Activated CD4-positive, alpha-beta memory T cell treated with anti-CD3 and anti-CD28 coated beads, Interleukin-2, amount 10 ng/mL, durations not matched to agents 7 days and 5 days (primary cell): ENCODE results near the gene ASTN2. TPM values are rescaled to one million over a fixed set of nuclear protein-coding genes. Genes with fewer than 3 reads are reported as not detected.

ENCODE experiments used
- CTCF ChIA-PET: fragments of 350-600 bp; sonication (Branson Sonifier 250); formaldehyde crosslinking; loops from one replicate; lab custom pipeline; 2021; ENCODE audit warnings: antibody characterized with exemption, inconsistent platforms; lab: Charles Lee
- POLR2A ChIA-PET: fragments of 350-600 bp; sonication (Branson Sonifier 250); formaldehyde crosslinking; loops from one replicate; lab custom pipeline; 2021; ENCODE audit warnings: antibody characterized with exemption; lab: Charles Lee
- DNase-seq: peaks from one replicate; pipeline ENCODE4 v3.0.0-alpha.2; 2020
- H3K27ac Mint-ChIP-seq: one replicate; pipeline ENCODE4 v1.8.0; 2021; ENCODE audit warnings: mild to moderate bottlenecking, mixed read lengths
- H3K27me3 Mint-ChIP-seq: one replicate; pipeline ENCODE4 v1.8.0; 2021; ENCODE audit warnings: mixed read lengths
- H3K36me3 Mint-ChIP-seq: one replicate; pipeline ENCODE4 v1.8.0; 2021; ENCODE audit warnings: low read depth, mixed read lengths
- H3K4me1 Mint-ChIP-seq: one replicate; pipeline ENCODE4 v1.8.0; 2021; ENCODE audit warnings: mixed read lengths
- H3K4me3 Mint-ChIP-seq: one replicate; pipeline ENCODE4 v1.8.0; 2021; ENCODE audit warnings: mild to moderate bottlenecking, mixed read lengths
- H3K9me3 Mint-ChIP-seq: one replicate; pipeline ENCODE4 v1.8.0; 2021; ENCODE audit warnings: mixed read lengths
- total RNA-seq, 2 experiments: library from RNA; stranded (reverse); gene quantifications; one replicate each; pipeline ENCODE4 v1.2.3, GENCODE V29; 2021

Gene ASTN2
- total RNA-seq, 2 experiments from 2014 or later: 2.5 to 3.0 TPM

DNA sequence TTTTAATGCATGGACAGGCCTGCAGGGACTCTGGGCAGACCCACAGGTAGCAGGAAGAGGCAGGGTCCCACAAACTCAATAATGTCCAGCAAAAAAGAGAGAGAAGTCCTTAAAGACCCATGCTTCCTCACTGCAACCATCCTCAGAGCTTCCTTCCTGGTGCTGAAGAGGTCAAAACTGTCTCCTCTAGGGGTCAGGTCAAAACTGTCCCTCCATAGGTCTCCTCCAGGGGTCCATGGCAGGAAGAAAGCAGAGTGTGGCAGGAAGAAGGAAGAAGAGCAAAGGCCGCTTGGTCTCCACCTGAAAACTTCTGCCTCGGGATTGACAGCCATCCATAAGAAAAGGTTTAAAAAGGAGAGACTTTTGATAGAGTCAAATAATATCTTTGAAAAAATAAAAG lies 989.6 kb downstream of the ASTN2 start:
- CTCF ChIA-PET: no interaction called here
- no peak overlapping the region for H3K27ac Mint-ChIP-seq
- POLR2A ChIA-PET: no interaction called here
- H3K36me3 Mint-ChIP-seq: no peaks in the 10 kb centered on the region
- H3K27me3 Mint-ChIP-seq: no peaks in the 10 kb centered on the region
- H3K9me3 Mint-ChIP-seq: no peaks in the 10 kb centered on the region
- H3K4me3 Mint-ChIP-seq: no peak overlapping the region
- no peaks in the 10 kb centered on the region for H3K4me1 Mint-ChIP-seq
- DNase-seq: no peak

DNA sequence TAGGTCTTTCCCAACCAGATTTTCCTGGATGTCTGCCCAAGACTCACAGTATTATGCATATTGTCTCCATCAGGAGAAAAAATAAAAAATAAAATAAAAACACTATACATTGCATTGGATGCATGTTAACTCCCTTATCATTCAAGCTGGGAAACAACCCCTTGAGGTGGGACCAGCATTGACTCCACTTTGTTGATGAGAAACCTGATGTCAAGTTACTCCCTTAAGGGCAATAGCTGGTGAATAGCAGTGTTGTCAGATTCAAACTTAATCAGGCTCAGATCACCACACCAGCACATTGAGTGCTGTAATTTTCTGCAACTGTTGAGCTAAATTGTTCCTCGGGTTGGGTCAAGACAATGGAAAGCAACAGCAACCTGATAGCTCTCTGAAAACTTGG lies 991.7 kb downstream of the ASTN2 start:
- no peak overlapping the region for H3K4me3 Mint-ChIP-seq
- H3K27me3 Mint-ChIP-seq: no peaks in the 10 kb centered on the region
- no peaks in the 10 kb centered on the region for H3K9me3 Mint-ChIP-seq
- no peak for DNase-seq
- H3K36me3 Mint-ChIP-seq: no peaks in the 10 kb centered on the region
- H3K4me1 Mint-ChIP-seq: no peaks in the 10 kb centered on the region
- ChIA-PET CTCF (no interaction called here), POLR2A (no interaction called here)
- no peak overlapping the region for H3K27ac Mint-ChIP-seq

DNA sequence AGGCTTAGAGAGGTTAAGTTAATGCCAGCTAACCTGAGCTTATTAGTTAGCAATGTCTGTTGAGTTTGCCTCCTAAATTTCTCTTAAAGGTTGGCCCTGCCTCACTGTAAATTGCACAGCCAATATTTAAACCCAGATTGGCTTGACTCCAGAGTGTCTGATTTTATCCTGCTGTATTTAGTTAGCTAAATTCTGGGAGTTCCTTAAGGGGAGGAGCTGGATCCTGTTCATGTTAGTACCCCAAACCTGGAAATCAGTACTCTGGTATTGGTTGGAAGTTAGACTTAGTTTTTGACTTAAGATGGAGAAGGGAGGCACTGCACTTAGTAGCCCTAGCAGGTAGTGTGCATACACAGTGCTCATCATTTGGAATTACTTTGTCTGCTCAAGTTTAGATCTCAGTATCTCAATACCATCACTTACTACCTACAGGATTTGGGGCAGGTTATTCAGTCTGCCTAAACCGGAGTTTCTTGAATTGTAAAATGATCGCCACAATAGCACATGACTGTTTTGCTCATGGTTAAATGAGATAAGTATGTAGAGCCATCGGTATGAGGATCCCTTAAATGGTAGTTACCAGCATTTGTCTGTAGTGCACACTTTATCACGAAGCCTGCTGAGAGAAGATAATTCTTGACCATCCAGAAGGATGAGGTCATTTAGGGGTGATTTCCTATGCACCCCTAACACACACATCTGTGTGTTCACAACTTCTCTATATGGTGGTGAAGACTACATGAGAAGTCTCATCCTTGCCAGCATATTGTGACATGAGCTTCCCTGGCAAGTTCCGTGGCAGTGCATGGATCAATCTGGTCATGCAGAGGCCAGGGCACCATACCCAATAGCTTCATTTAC lies 992.5 kb downstream of the ASTN2 start:
- POLR2A ChIA-PET: no interaction called here
- CTCF ChIA-PET: no interaction called here
- no peak overlapping the region for H3K27ac Mint-ChIP-seq
- H3K9me3 Mint-ChIP-seq: no peaks in the 10 kb centered on the region
- no peaks in the 10 kb centered on the region for H3K36me3 Mint-ChIP-seq
- no peak for DNase-seq
- H3K4me1 Mint-ChIP-seq: no peaks in the 10 kb centered on the region
- H3K27me3 Mint-ChIP-seq: no peaks in the 10 kb centered on the region
- no peak overlapping the region for H3K4me3 Mint-ChIP-seq

DNA sequence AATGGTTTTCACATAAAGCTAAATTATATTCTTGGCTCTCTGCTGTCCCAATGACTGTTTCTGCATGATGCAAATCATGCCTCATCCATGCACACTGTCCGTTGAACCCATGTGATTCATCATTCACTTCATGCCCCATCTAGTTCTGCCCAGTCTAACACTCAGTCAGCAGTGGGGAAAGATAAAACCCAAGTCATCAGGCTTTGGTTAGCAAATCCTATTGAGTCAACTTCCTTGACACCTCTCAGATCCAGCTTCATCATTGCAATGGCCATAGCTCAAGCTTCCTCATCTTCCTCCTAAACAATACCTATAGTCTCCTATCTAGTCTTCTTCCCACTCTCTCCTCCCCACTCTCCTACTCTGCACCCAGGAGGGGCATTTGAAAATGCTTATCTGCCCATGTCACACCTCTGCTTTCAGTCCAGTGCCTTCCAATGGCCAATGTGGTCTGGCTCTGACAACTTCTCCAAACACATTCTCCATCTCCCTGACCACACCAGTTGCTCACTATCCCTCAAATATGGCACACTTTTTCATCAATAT lies 993.8 kb downstream of the ASTN2 start:
- Mint-ChIP-seq H3K36me3 (no peaks in the 10 kb centered on the region), H3K27ac (no peak overlapping the region), H3K9me3 (no peaks in the 10 kb centered on the region), H3K27me3 (no peaks in the 10 kb centered on the region), H3K4me3 (no peak overlapping the region), H3K4me1 (no peaks in the 10 kb centered on the region)
- POLR2A ChIA-PET: no interaction called here
- CTCF ChIA-PET: interaction anchor here (0.6 kb wide), 1 partner anchor 51 kb away, joined by 3 read pairs; no protein-coding TSS in a partner anchor
- no peak for DNase-seq

DNA sequence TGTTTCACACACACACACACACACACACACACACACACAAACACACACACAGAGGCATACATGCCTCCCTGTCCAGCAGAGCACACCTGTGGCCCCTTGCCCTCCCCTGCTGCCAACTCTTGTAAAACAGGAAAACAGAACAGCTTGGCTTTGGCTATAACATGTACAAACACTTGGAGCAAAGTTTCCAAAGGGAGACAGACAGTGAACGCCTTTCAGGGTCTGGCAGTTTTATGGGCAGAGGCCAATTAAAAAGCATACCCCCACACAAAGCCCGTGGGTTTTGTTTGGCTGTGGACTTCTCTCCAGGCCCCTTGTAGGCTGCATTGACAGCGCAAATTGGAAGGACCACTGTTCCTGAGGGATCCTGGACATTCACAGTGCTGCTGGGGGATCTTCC lies 995.7 kb downstream of the ASTN2 start:
- Mint-ChIP-seq H3K4me3 (no peak overlapping the region), H3K9me3 (no peaks in the 10 kb centered on the region), H3K36me3 (no peaks in the 10 kb centered on the region), H3K27ac (no peak overlapping the region), H3K4me1 (no peaks in the 10 kb centered on the region), H3K27me3 (no peaks in the 10 kb centered on the region)
- no peak for DNase-seq
- ChIA-PET POLR2A (no interaction called here), CTCF (no interaction called here)

DNA sequence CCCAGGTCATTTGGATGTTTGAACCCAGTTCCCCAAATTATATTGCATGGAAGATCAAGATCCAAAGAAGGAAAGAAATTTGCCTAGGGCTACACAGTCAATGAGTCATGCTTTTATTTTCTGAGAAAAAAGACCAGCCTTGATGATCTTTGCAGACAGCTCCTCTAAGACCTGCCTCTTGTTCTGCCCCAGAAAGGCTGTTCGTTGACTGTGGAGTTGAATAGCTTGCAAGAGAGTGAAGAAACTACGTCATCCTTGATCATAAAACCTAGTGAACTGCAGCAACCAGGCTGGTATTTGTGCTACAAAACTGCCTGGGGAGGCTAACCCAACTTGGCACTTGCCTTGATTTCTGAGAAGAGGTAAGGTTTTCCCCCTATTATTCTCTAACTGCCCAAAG lies 997.4 kb downstream of the ASTN2 start:
- H3K9me3 Mint-ChIP-seq: no peaks in the 10 kb centered on the region
- DNase-seq: no peak
- no peaks in the 10 kb centered on the region for H3K36me3 Mint-ChIP-seq
- ChIA-PET POLR2A (no interaction called here), CTCF (no interaction called here)
- no peak overlapping the region for H3K4me3 Mint-ChIP-seq
- H3K27ac Mint-ChIP-seq: no peak overlapping the region
- no peaks in the 10 kb centered on the region for H3K27me3 Mint-ChIP-seq
- H3K4me1 Mint-ChIP-seq: no peaks in the 10 kb centered on the region

DNA sequence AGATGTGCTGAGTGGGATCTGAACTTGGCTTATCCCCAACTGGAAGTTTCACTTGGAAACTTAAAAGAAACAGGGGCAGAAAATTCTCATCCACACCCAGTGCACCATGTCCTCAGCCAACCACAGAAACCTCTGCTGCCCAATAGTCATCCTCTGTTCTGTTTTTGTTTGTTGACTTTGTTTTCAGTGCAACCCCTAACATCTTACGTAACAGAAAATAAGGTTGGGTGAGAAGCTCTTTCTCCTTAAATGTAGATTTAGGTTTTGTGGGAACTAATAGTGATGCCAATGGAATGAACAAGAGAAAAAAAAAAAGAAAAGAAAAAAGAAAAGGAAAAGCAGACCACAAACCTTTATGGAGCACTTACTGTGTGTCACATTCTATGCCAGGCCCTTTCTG lies 998.4 kb downstream of the ASTN2 start:
- no peaks in the 10 kb centered on the region for H3K36me3 Mint-ChIP-seq
- DNase-seq: no peak
- no peak overlapping the region for H3K4me3 Mint-ChIP-seq
- CTCF ChIA-PET: no interaction called here
- H3K4me1 Mint-ChIP-seq: no peaks in the 10 kb centered on the region
- H3K9me3 Mint-ChIP-seq: no peaks in the 10 kb centered on the region
- H3K27ac Mint-ChIP-seq: no peak overlapping the region
- H3K27me3 Mint-ChIP-seq: no peaks in the 10 kb centered on the region
- POLR2A ChIA-PET: no interaction called here

DNA sequence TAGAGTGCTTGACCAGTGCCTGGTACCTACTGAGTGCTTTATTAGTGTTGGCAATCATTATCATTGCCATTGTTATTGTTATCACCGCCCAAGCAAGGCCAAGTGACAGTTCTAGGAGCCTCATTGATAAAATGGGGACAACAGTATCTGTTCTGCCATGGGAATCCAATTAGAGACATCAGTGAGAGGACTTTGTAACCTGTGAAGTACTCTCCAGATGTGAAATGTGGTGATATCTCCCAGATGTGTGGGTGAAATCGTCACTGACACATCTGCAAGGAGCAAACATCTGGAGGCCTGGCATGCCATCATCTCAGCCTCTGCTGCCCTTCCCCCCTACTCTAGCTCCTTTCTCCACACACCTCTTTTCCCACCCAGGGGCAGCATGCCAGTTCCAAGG lies 1000.5 kb downstream of the ASTN2 start:
- H3K36me3 Mint-ChIP-seq: no peaks in the 10 kb centered on the region
- no peak overlapping the region for H3K4me3 Mint-ChIP-seq
- ChIA-PET CTCF (no interaction called here), POLR2A (no interaction called here)
- no peaks in the 10 kb centered on the region for H3K9me3 Mint-ChIP-seq
- no peak for DNase-seq
- H3K27me3 Mint-ChIP-seq: no peaks in the 10 kb centered on the region
- H3K27ac Mint-ChIP-seq: no peak overlapping the region
- no peaks in the 10 kb centered on the region for H3K4me1 Mint-ChIP-seq

DNA sequence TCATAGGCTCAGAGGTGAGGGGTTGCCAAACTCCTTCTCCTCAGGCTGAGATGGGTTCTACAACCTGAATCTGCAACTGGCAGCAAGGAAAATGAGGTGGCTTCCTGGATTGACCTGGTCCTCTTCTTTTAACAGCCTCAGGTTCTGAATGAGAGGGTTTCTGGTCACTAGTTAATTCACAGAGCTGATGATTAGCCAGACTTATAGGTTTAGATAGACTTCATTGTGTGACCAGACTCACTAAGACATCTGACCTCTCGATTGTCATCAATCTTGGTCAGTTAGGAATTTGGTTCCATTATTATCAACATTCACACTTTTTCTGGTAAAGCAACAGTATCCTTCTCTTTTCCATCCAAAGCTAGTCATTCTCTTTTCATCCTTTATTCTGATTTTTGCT lies 1003.4 kb downstream of the ASTN2 start:
- CTCF ChIA-PET: no interaction called here
- Mint-ChIP-seq H3K36me3 (no peaks in the 10 kb centered on the region), H3K27ac (no peak overlapping the region), H3K27me3 (no peaks in the 10 kb centered on the region), H3K4me1 (no peaks in the 10 kb centered on the region), H3K4me3 (no peak overlapping the region), H3K9me3 (no peaks in the 10 kb centered on the region)
- no peak for DNase-seq
- POLR2A ChIA-PET: no interaction called here

DNA sequence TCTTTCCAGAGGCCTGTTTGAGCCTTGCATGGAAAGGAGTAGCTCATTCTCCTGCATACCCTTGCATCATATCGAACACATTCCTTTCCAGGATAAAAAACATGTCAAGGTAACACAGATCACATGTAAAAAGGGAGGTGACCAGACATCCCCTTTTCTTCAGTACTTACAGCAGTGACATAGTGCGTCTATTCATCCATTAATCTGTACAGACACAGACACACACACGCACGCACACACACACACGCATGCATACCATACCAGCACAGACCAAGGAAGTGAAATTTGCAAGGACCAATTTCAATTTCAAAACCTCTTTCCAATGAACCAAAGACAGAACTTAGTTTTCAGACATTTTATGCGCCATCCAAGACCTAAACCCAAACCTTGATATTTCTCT lies 1005.2 kb downstream of the ASTN2 start:
- H3K4me3 Mint-ChIP-seq: no peak overlapping the region
- POLR2A ChIA-PET: no interaction called here

DNA sequence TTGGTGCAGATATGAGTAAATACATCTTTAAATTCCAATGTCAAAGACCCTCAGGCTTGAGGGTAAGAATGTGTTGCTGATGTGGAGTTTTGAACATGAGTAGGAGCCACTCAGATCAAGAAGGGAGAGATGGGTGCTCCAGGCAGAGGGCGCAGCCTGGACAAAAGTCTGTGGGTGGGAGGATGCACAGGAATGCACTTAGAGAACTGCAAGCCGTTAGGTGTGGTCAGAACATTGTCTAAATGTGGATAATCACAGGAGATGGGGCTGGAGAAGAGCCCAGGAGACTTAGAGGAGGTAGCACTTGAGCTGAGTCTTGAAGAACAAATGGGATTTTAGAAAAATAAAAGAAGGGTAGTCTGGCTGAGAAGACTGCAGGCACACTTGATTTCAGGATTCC lies 1005.7 kb downstream of the ASTN2 start:
- DNase-seq: no peak
- POLR2A ChIA-PET: no interaction called here
- no peaks in the 10 kb centered on the region for H3K36me3 Mint-ChIP-seq
- H3K27ac Mint-ChIP-seq: no peak overlapping the region
- CTCF ChIA-PET: no interaction called here
- no peaks in the 10 kb centered on the region for H3K27me3 Mint-ChIP-seq
- no peak overlapping the region for H3K4me3 Mint-ChIP-seq
- H3K4me1 Mint-ChIP-seq: no peaks in the 10 kb centered on the region
- no peaks in the 10 kb centered on the region for H3K9me3 Mint-ChIP-seq

More for the DNA sequence above, 1005.2 kb downstream of the ASTN2 start:
- CTCF ChIA-PET: no interaction called here
- DNase-seq: no peak
- Mint-ChIP-seq H3K27me3 (no peaks in the 10 kb centered on the region), H3K9me3 (no peaks in the 10 kb centered on the region), H3K36me3 (no peaks in the 10 kb centered on the region), H3K4me1 (no peaks in the 10 kb centered on the region), H3K27ac (no peak overlapping the region)

DNA sequence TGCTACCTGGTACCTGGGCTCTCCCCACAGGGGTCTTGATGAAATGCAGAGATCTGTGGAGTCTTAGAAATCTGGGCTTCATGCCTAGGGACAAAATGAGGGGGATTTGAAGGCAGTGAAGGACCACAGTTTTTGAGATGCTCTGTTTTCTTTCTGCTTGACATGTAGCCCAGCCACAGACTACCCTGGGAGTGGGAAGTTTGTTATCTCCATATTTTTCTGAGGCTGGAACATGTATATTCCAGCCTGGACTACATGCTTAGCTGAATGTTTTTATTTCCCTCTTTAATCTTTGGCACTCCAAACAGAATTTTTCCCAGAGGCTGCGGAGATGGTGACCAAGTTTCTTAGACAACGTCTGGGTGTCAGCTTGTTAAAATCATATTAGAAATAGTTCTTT lies 1008.4 kb downstream of the ASTN2 start:
- no peak overlapping the region for H3K27ac Mint-ChIP-seq
- no peaks in the 10 kb centered on the region for H3K4me1 Mint-ChIP-seq
- no peak overlapping the region for H3K4me3 Mint-ChIP-seq
- no peaks in the 10 kb centered on the region for H3K27me3 Mint-ChIP-seq
- CTCF ChIA-PET: no interaction called here
- POLR2A ChIA-PET: no interaction called here
- no peak for DNase-seq
- no peaks in the 10 kb centered on the region for H3K36me3 Mint-ChIP-seq
- H3K9me3 Mint-ChIP-seq: no peaks in the 10 kb centered on the region

DNA sequence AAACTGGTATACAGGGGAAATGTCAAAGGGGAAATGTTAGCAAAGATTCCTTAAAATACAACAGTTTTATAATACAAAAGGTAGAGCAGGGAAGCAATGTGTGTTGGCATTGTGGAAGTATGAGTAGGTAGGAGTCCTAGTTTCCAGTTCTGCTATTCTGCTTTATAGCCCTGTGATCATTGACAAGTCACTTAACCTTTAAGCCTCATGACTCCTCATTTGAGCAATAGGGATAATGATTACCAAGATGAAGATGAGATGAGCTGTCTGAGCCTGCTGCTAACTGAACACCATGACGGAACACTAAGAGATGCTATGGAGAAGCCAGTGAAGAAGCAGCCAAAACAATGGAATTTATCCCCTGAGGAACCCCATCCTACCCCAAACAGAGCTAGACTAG lies 1009.5 kb downstream of the ASTN2 start:
- ChIA-PET CTCF (no interaction called here), POLR2A (no interaction called here)
- H3K27me3 Mint-ChIP-seq: no peaks in the 10 kb centered on the region
- no peaks in the 10 kb centered on the region for H3K9me3 Mint-ChIP-seq
- H3K4me3 Mint-ChIP-seq: no peak overlapping the region
- DNase-seq: no peak
- no peaks in the 10 kb centered on the region for H3K4me1 Mint-ChIP-seq
- no peaks in the 10 kb centered on the region for H3K36me3 Mint-ChIP-seq
- H3K27ac Mint-ChIP-seq: no peak overlapping the region

DNA sequence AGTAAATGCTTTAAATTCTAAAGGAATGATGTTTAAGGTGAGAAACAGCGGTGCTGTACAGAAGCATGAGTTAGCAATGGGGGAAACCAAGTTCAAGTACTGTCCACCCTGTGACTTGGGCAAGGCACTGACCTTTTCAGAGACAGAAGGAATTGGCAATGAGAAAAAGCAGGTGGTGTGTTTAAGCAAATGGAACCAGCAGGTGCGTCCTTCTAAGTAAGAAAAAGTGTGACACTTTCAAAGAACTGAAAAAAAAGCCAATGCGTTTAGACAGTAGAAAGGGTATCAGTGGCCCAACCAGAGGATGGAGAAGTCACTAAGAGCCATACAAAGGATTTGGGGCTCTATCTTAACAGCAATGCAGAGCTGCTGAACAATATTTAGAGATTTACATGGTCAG lies 1010.6 kb downstream of the ASTN2 start:
- no peak overlapping the region for H3K27ac Mint-ChIP-seq
- H3K4me1 Mint-ChIP-seq: no peaks in the 10 kb centered on the region
- ChIA-PET POLR2A (no interaction called here), CTCF (no interaction called here)
- no peaks in the 10 kb centered on the region for H3K36me3 Mint-ChIP-seq
- H3K9me3 Mint-ChIP-seq: no peaks in the 10 kb centered on the region
- no peak for DNase-seq
- no peak overlapping the region for H3K4me3 Mint-ChIP-seq
- no peaks in the 10 kb centered on the region for H3K27me3 Mint-ChIP-seq
